Ishikawa (cell line): ENCODE data around the gene DPM3.

Source experiments
- EP300 ChIP-seq: IDR thresholded peaks from 2 replicates; pipeline ENCODE4 v1.6.1; 2012; ENCODE audit warnings: borderline replicate concordance
- FOXM1 ChIP-seq: IDR thresholded peaks from 2 replicates; pipeline ENCODE4 v1.6.1; 2012; ENCODE audit warnings: low read depth, borderline replicate concordance
- NFIC ChIP-seq: IDR thresholded peaks from 2 replicates; pipeline ENCODE4 v1.6.1; 2012
- RAD21 ChIP-seq: IDR thresholded peaks from 2 replicates; pipeline ENCODE4 v1.6.1; 2012; ENCODE audit warnings: low read depth
- TAF1 ChIP-seq: IDR thresholded peaks from 2 replicates; pipeline ENCODE4 v1.6.1; 2012; ENCODE audit warnings: low read depth, mild to moderate bottlenecking
- YY1 ChIP-seq: IDR thresholded peaks from 2 replicates; pipeline ENCODE4 v1.6.1; 2012; ENCODE audit warnings: low read depth
- TF ChIP-seq, protein P1 (sequence below): IDR thresholded peaks from 2 replicates; pipeline ENCODE4 v1.6.1; 2012

DNA sequence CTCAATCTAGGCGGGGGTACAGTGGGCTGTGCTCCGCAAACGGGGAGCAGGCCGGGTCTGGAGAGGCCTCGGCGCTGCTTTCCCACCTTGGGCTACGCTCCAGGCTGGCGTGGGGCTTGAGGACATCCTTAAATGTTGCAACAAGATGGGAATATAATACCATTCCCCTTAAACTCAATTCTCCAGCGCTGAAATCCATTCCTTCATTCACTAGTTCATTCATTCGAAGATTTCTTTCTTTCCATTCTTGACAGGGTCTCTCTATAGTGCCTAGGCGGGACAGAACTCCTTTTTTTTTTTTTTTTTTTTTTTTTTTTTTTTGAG, 261 bp upstream of the DPM3 start:
- TF ChIP-seq EP300: no peak
- TF ChIP-seq, protein P1, sequence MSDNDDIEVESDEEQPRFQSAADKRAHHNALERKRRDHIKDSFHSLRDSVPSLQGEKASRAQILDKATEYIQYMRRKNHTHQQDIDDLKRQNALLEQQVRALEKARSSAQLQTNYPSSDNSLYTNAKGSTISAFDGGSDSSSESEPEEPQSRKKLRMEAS: no peak
- no peak for TF ChIP-seq YY1
- no peak for TF ChIP-seq FOXM1
- no peak for TF ChIP-seq NFIC
- no peak for TF ChIP-seq RAD21
- TF ChIP-seq TAF1: no peak; the same call in 1 of the 2 replicates
